DMS53 treated with DMSO at 0.1 percent for 48 hours (cell line): ENCODE measurements around the gene SYVN1.
A peak's percentile ranks its signal among the peaks of the same experiment; 100 is the strongest.
"Not testable (repeated sequence)": the region's sequence is repeated elsewhere in the genome, so short reads cannot be mapped to it uniquely, and the experiment has no call there.

Experiments
- DNase-seq: peaks from one replicate; lab custom pipeline; 2025; ENCODE audit not compliant: unreplicated experiment; lab: John Stamatoyannopoulos, UW

SYVN1 gene

DNA sequence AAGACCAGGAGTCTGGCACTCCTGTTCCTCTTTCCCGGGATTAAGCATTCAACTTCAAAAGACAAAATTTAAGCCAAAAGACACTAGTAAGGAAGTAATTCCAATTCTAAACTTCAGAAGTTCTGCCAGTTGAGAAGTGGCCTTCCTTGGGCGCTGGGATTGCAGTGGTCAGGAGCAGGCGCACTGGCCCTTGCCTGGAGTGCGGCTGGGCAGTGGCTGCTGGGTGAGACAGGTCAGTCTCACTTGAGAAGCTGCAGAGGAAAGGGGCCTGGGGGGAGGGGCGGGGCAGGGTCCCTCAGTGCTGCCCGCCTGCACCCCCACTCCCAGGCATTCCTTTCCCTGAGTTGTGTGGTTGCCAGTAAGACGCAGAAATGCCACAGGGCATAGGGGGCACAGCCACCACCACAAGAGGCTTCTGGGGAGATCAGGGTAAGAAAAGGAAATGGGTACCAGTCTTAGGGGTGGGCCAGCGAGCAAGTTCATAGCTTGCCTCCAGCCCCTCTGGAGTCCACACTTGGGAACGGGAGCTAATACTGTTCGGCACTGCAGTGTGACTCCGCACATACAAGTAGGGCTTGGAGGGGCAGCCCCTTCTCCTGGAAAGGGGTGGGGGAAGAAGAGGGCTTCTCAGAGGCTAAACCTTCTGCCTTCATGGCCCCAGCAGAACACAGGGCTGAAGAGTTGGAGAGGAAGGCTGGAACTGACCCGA, 6.7 kb downstream of the SYVN1 start:
- no peak for DNase-seq

DNA sequence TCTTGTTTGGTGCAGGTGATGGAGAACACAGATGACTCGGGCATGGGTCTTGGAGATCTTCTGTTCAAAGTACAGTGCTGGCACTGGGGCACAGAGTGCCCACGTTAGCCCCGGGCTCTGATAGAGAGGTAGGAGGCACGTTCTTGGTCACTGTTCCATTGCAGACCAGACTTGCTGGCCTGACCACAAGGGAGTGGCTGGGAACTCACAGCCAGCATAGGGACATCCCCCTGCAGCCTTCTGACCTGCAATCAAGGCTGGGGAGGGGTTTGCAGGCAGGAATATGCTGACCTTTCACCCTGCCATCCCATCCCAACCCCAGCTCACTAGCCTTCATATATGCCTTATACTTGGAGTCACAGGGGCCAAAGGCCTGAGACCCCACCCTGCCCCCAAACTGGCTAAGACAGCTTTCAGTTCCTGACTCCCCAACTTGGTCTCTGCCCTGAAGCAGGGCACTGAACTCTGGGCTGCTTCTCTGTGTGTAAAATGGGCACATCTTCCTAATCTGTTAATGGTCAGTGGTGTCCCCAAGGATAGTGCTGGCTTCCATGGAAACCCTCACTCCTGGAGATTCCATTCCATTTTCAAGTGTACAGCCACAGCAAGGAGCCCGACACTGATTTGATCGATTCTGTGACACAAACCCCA, 7.6 kb downstream of the SYVN1 start:
- no peak for DNase-seq

DNA sequence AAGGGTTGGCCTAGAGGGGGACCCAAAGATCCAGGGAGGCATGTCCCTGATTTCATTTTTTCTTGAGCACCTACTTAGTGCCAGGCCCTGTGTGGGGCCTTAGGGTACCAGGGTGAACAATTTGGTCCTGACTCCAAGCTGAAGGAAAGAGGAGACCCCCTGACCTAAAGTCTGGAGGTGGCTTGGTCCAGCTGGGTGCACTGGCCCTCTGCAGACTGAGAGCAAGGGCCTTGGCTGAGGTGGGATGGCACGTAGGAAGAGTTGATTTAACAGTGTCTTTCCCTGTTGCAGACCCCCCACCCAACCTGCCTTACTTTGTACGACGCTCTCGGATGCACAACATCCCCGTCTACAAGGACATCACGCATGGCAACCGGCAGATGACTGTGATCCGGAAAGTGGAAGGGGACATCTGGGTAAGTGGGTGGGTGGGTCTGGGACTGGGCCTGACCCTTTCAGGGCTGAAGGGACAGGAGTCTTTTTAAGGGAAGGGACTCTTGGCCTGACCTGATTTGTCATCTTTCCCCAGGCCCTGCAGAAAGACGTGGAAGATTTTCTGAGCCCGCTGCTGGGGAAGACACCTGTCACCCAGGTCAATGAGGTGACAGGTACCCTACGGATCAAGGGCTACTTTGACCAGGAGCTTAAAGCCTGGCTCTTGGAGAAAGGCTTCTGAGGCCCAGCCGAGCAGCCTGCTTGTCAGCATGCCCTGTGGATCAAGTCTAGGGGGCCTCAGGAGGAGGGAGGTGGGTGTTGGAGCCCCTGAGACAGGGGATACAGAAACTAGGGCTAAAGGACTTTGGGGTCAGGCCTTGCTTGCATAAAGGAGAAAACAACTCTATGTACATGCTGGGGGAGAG, 8.9 kb downstream of the SYVN1 start:
- DNase-seq: no peak

GRCh38 chr11:65124480-65125196, 9.7 kb downstream of the SYVN1 start:
- DNase-seq: no peak

GRCh38 chr11:65121865-65122696, 12.2 kb downstream of the SYVN1 start, which contains the start of the genes FAU and MRPL49:
Gene FAU, minus strand, starts transcription at chr11:65122134. Its CDS starts 321 bp downstream, at chr11:65121813.
Gene MRPL49, plus strand, starts transcription at chr11:65122321. Its CDS starts 26 bp downstream, at chr11:65122347.
- peak; percentile 95 for DNase-seq

GRCh38 chr11:65121447-65121864, 12.9 kb downstream of the SYVN1 start:
- DNase-seq: no peak

DNA sequence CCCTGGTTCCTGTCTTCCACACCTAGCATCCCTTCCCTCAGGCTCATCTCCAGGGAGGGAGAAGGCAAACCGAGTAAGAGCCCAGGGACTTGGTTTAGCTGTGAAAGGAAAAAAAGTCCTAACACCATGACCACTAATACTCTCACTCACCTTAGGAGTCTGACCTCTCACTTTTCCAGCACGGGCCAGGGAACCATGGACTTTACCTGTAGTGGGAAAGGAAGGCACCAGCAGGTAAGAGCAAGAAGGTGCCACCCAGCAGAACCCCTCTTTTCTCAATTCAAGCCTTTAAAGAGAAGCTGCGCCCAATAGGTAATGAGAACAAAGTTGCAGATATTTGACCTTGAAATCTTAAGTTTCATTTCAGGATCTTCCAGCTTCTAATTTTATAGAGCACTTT, 13.5 kb downstream of the SYVN1 start:
- no peak for DNase-seq

DNA sequence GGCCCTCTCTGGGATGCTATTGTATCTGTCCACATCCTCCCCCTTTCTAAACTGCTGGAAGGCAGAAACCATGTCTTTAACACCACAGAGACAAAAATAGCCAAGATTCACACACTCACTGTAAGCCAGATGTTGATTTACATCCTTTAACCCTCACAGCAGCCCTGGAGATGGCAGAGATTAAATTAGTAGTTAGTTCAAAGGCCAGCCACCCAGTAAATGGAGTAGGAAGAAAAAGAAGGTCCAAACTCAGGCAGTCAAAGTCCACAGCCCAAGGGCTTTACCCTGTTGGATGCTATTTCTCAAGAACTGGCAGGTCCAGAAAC, 14.7 kb downstream of the SYVN1 start:
- no peak for DNase-seq

GRCh38 chr11:65118891-65119669, 15.2 kb downstream of the SYVN1 start:
- not testable (repeated sequence) for DNase-seq

DNA sequence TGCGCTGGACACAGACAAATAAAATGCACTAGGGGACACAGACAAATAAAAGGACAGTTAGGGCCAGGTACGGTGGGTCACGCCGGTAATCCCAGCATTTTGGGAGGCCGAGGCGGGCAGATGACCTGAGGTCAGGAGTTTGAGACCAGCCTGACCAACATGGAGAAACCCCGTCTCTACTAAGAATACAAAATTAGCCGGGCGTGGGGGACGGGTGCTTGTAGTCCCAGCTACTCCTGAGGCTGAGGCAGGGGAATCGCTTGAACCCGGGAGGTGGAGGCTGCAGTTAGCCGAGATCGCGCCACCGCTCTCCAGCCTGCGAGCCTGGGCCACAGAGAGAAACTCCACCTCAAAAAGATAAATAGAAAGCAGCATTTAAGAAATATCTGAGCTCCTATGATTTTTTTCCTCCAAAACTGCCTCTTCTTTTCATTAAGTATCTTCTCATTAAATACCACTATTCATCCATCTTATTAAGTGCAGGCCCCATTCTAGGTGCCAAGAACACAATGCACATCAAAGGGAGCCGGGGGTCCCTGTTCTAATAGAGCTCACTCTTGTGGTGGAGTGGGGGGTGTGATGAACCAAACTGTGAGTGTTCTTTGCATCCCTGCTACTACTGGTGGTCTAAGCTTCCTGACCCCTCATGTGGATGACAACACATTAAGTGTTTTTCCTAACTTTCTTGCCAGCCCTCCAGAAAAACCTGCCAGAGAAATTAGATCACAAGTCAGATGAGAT, 16.1 kb downstream of the SYVN1 start:
- no peak for DNase-seq

- peak; percentile 96 for DNase-seq
Measured at GRCh38 chr11:65117206-65118096, 16.9 kb downstream of the SYVN1 start, which contains the start of gene ZNHIT2. Gene ZNHIT2, minus strand, starts transcription at chr11:65117701. Its CDS starts 48 bp downstream, at chr11:65117653.

DNA sequence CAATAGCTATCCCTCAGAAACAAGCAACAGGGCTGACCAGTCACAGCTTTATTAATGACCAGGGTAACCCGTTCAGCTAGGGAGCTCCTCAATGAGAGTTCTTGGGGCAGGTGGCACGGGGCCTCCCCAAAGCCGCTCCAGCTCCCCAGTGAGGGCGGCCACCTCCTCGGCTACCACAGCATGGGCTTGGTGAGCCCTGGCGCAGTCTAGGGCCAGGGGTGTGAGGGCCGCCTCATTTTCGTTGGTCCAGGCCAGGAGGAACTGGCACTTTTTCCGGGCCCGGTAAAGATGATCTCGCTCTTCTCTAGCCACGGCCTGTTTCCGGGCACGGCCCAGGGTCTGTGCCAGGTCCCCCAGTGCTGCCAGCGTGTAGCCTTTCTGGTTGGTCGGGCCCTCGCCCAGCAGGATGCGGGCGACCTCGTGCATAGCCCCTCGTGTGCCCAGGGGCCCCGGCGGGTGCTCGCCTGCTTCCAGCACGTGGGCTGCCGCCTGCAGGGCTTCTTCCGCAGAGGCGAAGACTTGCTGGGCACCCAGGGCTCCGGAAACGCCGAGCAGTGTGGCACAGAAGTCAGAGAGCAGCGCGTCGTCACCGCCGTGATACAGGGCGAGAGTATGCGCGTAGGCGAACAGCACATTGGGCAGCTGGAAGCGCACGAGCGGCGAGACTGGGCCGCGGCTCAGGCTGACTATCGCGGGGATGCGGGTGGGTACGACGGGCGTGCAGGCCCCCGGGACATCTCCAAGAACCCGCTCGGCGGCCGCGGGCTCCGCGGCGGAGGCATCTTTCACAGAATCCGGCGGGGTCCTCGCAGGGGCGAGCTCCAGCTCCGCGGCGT, 17.7 kb downstream of the SYVN1 start:
- peak; percentile 29 for DNase-seq

GRCh38 chr11:65115361-65116082, 18.8 kb downstream of the SYVN1 start:
- no peak for DNase-seq

DNA sequence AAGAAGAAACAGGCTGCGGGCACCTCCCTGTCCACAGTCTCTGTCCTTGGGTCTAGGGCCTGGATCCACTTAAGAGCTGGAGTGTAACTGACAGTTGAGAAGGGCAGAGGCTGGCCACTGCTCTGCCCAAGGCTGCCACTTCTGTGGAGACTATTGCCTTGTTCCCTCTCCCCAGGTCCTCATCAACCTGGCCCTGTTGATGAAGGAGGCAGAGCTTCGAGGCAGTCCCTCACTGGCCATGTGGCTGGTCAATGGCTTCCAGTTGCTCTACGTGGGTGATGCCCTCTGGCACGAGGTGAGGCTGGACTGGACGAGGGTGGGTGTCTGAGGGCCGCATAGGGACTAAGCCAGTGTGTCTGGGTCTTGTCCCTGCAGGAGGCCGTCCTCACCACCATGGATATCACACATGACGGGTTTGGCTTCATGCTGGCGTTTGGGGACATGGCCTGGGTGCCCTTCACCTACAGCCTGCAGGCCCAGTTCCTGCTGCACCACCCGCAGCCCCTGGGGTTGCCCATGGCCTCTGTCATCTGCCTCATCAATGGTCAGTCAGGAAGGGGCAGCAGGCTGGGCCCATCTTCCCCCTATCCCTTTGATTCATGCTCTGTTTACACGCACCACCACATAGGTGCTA, 19.7 kb downstream of the SYVN1 start:
- no peak for DNase-seq

DNA sequence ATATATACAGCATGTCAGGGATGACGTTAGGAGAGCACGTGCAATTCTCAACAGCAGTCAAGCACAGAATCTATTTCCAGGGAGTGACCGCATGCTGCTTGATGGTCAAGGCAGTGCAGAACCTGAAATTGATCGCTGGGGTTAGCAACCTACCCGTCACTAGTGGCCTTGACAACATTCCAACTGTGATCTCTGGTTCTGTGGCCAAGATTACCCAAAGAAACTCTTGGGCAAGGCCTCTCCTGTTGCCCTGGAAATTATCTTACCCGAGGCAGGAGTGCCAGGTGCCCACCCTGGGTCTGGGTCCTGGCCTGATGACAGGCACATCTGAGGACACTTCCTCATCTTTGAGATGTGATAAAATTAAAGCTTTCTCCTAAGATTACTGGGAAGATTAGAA, 20.5 kb downstream of the SYVN1 start:
- no peak for DNase-seq

DNA sequence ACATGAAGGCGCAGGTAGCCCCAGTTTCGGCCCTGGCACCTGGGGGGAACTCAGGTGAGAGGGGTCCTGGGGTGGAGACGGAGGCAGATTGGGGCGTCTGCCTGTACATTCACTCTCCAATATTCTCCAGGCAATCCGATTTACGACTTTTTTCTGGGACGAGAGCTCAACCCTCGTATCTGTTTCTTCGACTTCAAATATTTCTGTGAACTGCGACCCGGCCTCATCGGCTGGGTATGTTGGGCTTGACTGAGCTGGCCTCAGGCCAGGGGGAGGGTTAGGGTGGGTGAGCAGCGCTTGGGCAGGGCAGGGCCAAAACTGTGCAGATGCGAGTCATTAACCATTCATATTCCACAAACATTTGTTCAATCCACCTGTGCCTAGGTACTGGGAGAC, 21.0 kb downstream of the SYVN1 start:
- no peak for DNase-seq
